GM13976 (cell line): ENCODE results near the gene ZNF738.

ENCODE experiments used
- DNase-seq: peaks from one replicate; pipeline ENCODE4 v3.0.0; 2012; ENCODE audit warnings: low spot score
- in situ Hi-C: fragments of 300-500 bp; cut with MboI; formaldehyde crosslinking; loops from one replicate; pipeline ENCODE4 v1.12.0; 2022; ENCODE audit warnings: low sequenced_read_pairs, mixed read lengths, inconsistent platforms; ENCODE audit not compliant: unreplicated experiment
- TF ChIP-seq, protein P1 (sequence below): IDR thresholded peaks from 2 replicates; pipeline ENCODE4 v1.5.1; 2012; ENCODE audit warnings: borderline replicate concordance, mild to moderate bottlenecking; ENCODE audit not compliant: insufficient read depth; ENCODE audit errors: extremely low read depth, missing control alignments, control extremely low read depth

ZNF738 gene

GRCh38 chr19:21410166-21410565, 51.4 kb downstream of the ZNF738 start:
- DNase-seq = no peak
- in situ Hi-C loops = no loop called here
- TF ChIP-seq, protein P1, sequence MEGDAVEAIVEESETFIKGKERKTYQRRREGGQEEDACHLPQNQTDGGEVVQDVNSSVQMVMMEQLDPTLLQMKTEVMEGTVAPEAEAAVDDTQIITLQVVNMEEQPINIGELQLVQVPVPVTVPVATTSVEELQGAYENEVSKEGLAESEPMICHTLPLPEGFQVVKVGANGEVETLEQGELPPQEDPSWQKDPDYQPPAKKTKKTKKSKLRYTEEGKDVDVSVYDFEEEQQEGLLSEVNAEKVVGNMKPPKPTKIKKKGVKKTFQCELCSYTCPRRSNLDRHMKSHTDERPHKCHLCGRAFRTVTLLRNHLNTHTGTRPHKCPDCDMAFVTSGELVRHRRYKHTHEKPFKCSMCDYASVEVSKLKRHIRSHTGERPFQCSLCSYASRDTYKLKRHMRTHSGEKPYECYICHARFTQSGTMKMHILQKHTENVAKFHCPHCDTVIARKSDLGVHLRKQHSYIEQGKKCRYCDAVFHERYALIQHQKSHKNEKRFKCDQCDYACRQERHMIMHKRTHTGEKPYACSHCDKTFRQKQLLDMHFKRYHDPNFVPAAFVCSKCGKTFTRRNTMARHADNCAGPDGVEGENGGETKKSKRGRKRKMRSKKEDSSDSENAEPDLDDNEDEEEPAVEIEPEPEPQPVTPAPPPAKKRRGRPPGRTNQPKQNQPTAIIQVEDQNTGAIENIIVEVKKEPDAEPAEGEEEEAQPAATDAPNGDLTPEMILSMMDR = no peak

- TF ChIP-seq, protein P1 = no peak
- in situ Hi-C loops = no loop called here
- no peak for DNase-seq
Observed at GRCh38 chr19:21422244-21422643, 63.4 kb downstream of the ZNF738 start.

DNA sequence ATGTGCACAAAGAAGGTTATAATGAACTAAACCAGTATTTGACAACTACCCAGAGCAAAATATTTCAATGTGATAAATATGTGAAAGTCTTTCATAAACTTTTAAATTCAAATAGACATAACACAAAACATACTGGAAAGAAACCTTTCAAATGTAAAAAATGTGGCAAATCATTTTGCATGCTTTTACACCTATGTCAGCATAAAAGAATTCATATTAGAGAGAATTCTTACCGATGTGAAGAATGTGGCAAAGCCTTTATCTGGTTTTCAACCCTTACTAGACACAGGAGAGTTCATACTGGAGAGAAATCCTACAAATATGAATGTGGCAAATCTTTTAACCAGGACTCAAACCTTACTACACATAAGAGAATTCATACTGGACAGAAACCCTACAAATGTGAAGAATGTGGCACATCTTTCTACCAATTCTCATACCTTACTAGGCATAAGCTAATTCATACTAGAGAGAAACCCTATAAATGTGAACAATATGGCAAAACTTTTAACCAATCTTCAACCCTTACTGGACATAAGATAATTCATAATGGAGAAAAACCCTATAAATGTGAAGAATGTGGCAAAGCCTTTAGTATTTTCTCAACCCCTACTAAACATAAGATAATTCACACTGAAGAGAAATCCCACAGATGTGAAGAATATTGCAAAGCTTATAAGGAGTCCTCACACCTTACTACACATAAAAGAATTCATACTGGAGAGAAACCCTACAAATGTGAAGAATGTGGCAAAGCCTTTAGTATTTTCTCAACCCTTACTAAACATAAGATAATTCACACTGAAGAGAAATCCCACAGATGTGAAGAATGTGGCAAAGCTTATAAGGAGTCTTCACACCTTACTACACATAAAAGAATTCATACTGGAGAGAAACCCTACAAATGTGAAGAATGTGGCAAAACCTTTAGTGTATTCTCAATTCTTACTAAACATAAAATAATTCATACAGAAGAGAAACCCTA, 64.5 kb downstream of the ZNF738 start:
- in situ Hi-C loops = no loop called here
- no peak for DNase-seq
- TF ChIP-seq, protein P1 = no peak
